NCI-H1694 (cell line): Measurements from ENCODE around the gene GIMAP6.
"Not testable (repeated sequence)": the region's sequence is repeated elsewhere in the genome, so short reads cannot be mapped to it uniquely, and the experiment has no call there.

ENCODE experiments used
- DNase-seq: peaks from one replicate; lab custom pipeline; 2025; lab: John Stamatoyannopoulos, UW

Gene GIMAP6

DNA sequence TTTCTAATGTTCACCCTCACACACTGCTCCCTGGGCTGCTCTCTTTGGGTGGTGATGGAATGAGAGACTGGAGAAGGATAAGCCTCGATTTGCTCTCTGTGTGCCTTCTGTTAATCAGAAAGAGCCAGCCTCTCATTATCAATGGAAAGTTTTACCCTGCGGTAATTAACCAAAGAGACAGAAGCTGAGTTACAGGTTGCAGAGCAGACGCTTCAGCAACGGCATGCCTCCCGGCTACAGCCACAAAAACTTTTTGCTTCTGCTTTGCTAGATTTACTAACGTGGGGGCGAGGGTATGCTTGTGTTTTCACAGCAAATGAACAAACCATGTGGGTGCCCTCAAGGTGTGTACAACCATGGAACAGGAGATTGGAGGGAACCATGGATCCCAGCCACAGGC is 47.0 kb downstream of the GIMAP6 start:
- no peak for DNase-seq

DNA sequence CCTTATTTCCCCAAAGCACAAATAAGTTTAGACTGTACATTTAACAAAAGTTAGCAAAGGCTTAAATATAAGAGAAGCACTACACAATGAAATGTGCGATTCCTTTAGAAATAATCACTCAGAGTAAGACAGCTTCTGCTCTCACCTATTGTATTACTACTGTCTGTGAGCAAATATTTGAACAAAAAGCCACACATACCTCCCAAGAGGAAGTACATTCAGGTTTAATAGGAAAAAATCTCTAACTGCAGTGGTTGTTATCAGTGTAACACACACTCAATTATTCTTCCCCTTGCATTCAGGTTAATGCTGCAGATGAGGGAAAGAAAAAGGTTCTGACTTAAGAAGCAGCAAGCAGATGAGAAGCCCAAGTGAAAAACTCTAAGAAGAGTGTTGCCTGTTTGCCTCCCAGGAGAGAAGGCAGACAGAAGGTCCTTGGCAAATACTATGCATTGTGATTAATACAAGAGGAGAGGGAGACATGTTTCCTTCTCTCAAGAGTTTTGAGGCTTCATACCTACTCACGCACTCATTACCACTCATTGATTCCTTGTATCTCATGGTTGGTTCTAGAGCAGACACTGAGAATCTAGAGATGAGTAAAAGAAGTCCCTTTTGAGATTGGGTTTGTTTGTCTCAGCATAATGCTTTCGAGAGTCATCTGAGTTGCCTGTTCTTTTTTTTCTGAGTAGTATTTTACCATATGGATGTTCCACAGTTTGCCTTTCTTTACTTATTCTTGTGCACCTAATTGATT is 51.4 kb downstream of the GIMAP6 start:
- no peak for DNase-seq

DNA sequence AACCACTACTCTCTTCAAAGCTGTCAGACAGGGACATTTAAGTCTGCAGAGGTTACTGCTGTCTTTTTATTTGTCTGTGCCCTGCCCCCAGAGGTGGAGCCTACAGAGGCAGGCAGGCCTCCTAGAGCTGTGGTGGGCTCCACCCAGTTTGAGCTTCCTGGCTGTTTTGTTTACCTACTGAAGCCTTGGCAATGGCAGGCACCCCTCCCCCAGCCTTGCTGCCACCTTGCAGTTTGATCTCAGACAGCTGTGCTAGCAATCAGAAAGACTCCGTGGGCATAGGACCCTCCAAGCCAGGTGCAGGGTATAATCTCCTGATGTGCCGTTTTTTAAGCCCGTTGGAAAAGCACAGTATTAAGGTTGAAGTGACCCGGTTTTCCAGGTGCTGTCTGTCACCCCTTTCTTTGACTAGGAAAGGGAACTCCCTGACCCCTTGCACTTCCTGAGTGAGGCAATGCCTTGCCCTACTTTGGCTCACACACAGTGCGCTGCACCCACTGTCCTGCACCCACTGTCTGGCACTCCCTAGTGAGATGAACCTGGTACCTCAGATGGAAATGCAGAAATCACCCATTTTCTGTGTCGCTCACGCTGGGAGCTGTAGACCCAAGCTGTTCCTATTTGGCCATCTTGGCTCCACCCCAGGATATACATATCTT is 52.1 kb downstream of the GIMAP6 start:
- not testable (repeated sequence) for DNase-seq
